ENCODE measurements around the gene MYO16.
A peak's percentile ranks its signal among the peaks of the same experiment; 100 is the strongest.
"Not testable (repeated sequence)": the region's sequence is repeated elsewhere in the genome, so short reads cannot be mapped to it uniquely, and the experiment has no call there.

The MYO16 gene

DNA sequence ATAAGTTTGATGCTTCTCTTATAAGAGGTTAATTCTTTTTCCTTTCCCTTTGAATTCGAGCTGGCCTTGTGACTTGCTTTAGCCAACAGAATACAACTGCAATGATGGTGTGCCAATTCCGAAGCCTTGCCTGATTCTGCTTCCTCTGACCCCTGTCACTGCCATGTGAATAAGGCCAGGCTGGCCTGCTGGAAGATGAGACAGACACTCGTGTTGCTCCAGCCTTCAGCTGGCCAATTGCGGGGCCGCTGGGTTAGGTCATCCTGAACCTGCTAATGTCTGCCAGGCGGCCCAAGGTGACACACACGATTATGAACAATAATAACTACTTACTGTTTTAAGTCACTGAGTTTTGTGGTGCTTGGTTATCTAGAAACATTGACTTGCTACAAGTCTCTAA lies 352.0 kb downstream of the MYO16 start:
- TF ChIP-seq POU2F2 (IDR thresholded peaks at IDR 0.05; ENCODE audit: low read depth, low read length) (no peak), POLR2AphosphoS5 (IDR thresholded peaks at IDR 0.05; ENCODE audit: low read depth, low read length) (no peak), SPI1 (IDR thresholded peaks at IDR 0.05; ENCODE audit: low read depth, low read length) (no peak), PAX5 (IDR thresholded peaks at IDR 0.05; ENCODE audit: insufficient read depth, low read length, severe bottlenecking) (no peak), TAF1 (IDR thresholded peaks at IDR 0.05; ENCODE audit: low read depth, low read length) (no peak), POLR2A (IDR thresholded peaks at IDR 0.05; ENCODE audit: low read depth, low read length) (no peak)
- FAIRE-seq (no peak), DNase-seq (ENCODE audit: insufficient read length, low spot score) (no peak)

DNA sequence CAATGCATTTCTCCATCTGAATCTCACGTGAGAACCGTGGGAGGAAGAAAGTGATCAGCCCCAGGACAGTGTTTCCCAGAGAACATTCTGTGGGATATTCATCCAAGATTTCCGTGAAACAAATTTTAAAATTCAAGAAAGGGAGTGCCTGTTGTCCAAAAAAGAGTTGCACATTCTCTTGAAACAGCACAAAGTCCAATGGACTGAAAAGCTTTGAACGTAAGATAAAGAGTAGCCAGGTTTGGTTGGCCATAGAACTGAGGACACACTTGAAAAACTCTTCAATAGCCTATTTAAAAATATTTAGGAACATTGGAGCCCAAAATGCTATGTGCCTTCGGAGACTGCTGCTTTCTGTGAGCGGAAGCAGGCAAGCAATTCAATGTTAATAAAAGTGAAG lies 353.9 kb downstream of the MYO16 start:
- DNase-seq (ENCODE audit: insufficient read length, low spot score) (no peak), FAIRE-seq (no peak)
- TF ChIP-seq PAX5 (IDR thresholded peaks at IDR 0.05; ENCODE audit: insufficient read depth, low read length, severe bottlenecking) (no peak), SPI1 (IDR thresholded peaks at IDR 0.05; ENCODE audit: low read depth, low read length) (no peak)

DNA sequence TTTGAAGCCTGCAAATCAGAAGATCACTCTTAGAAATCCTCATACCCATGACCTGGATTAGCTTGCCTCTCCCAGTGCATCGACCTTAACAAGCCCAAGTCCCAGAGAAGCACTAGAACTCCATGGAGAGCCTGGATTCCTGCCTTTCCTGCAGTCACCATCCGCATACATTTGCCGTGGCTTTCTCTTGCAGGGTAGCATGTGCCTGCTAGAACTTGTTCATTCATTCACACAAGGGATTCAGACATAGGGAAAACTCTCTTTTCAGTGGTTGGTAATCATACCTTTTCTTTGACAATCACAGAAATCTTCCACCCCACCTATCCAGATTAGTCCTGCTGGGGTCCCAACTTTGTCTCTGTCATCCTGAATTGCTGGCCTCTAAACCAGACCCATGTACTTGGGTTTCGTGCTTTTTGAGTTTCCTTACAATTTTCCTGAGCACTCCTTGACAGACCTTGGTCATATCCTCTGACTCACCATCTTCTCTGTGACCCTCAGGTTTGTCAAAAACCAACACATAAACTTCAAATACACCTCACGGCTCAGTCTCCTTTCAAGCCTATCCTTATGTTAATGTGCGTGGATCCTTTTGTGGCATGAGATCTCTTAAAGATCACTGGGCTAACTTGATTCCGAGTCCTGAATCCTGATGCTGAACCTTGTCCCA lies 355.0 kb downstream of the MYO16 start:
- FAIRE-seq, result no peak
- DNase-seq (ENCODE audit: insufficient read length, low spot score), result no peak
- no peak for TF ChIP-seq SPI1 (IDR thresholded peaks at IDR 0.05; ENCODE audit: low read depth, low read length)
- no peak for TF ChIP-seq TAF1 (IDR thresholded peaks at IDR 0.05; ENCODE audit: low read depth, low read length)
- no peak for TF ChIP-seq POLR2AphosphoS5 (IDR thresholded peaks at IDR 0.05; ENCODE audit: low read depth, low read length)
- TF ChIP-seq PAX5 (IDR thresholded peaks at IDR 0.05; ENCODE audit: insufficient read depth, low read length, severe bottlenecking), result no peak
- no peak for TF ChIP-seq POU2F2 (IDR thresholded peaks at IDR 0.05; ENCODE audit: low read depth, low read length)
- no peak for TF ChIP-seq POLR2A (IDR thresholded peaks at IDR 0.05; ENCODE audit: low read depth, low read length)

DNA sequence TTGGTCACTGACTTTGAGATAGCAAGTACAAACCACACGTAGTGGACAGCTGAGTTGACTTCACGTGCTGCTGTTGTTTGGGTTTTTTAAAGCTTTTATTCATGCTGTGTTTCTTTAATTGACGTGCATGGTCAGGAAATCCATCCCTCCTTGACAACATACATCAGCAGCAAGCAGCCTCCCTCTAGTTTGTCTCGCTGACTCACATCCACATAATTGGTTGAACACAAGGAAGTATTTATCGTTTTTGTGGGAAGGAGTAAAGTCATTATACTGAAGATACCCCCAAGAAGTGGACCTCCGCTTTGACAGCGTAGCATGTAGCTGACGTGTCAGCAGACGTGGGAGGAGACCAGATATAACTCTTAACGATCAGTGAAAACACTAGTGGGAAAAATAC lies 355.8 kb downstream of the MYO16 start:
- FAIRE-seq (no peak), DNase-seq (ENCODE audit: insufficient read length, low spot score) (no peak)
- TF ChIP-seq POU2F2 (IDR thresholded peaks at IDR 0.05; ENCODE audit: low read depth, low read length) (no peak), SPI1 (IDR thresholded peaks at IDR 0.05; ENCODE audit: low read depth, low read length) (no peak), POLR2AphosphoS5 (IDR thresholded peaks at IDR 0.05; ENCODE audit: low read depth, low read length) (no peak), TAF1 (IDR thresholded peaks at IDR 0.05; ENCODE audit: low read depth, low read length) (no peak), PAX5 (IDR thresholded peaks at IDR 0.05; ENCODE audit: insufficient read depth, low read length, severe bottlenecking) (no peak), POLR2A (IDR thresholded peaks at IDR 0.05; ENCODE audit: low read depth, low read length) (no peak)

DNA sequence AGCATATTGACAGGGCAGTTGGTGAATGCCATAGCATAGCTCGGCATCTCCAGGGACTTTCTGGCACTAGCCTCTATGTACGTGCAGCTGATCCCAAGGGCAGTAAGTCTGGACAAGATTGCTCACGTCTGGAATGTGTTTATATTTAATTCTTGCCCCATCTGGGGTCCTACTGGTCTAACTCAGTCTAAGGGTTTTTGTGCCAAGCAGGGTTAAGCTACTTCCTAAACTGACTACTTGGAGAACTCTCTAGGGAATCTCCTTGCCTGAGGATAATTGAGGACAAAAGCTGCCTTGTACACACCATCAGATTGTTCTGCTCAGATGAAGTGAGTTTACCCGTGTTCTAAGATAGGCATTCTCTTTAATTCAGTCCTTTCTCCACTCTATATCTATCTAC lies 358.1 kb downstream of the MYO16 start:
- no peak for DNase-seq (ENCODE audit: insufficient read length, low spot score)
- TF ChIP-seq POLR2A (IDR thresholded peaks at IDR 0.05; ENCODE audit: low read depth, low read length) (no peak), POLR2AphosphoS5 (IDR thresholded peaks at IDR 0.05; ENCODE audit: low read depth, low read length) (no peak), PAX5 (IDR thresholded peaks at IDR 0.05; ENCODE audit: insufficient read depth, low read length, severe bottlenecking) (no peak), SPI1 (IDR thresholded peaks at IDR 0.05; ENCODE audit: low read depth, low read length) (no peak), TAF1 (IDR thresholded peaks at IDR 0.05; ENCODE audit: low read depth, low read length) (no peak), POU2F2 (IDR thresholded peaks at IDR 0.05; ENCODE audit: low read depth, low read length) (no peak)
- no peak for FAIRE-seq

DNA sequence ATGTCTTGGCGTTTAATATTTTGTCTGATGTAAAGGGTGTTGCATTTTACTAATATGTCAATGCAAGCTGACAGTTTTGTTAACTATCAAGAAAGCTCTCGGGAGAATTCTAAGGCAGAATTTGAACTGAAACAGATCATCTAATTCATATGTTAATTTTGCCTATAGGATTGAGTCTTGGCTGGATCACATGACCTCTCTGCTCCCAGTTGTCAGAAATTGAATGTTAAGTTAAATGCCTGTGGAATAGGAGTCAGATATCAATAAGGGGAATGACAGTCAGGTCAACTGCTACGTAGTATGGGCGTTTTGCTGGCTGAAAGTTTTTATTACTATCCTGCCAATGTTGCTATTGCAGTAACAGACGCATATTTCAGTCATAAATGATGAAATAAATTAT lies 358.5 kb downstream of the MYO16 start:
- DNase-seq (ENCODE audit: insufficient read length, low spot score), result no peak
- no peak for FAIRE-seq
- no peak for TF ChIP-seq PAX5 (IDR thresholded peaks at IDR 0.05; ENCODE audit: insufficient read depth, low read length, severe bottlenecking)

DNA sequence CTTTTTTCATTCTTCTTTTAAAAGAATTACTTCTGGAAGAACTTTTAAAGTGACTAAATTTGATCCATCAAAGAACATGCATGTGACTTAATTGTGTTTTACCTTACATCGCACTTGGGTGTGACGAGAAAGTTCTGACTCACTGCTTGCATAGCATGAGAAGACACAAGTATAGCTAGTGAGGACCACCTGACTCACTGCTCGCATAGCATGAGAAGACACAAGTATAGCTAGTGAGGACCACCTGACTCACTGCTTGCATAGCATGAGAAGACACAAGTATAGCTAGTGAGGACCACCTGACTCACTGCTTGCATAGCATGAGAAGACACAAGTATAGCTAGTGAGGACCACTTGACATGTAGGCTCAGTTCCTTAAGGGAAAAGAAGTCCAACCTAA lies 362.0 kb downstream of the MYO16 start:
- DNase-seq (ENCODE audit: insufficient read length, low spot score); FAIRE-seq: not testable (repeated sequence)

DNA sequence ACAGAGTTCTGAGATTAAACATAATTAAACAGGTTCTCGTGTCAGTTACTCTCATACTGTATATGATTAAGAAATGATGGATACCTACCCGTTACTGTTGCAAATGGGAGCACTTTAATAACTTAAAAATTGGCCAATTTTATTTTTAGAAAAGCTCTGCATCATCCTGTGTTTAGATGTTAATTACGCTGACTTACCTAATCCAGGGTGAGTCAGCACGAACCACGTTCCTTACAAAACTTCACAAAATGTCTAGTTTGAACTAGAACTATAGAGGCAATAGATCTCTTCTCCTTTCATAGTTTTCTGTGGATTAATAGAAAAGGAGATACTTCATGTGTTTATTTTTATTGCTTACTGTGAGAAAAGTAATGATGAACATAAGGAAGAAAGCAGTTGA lies 363.9 kb downstream of the MYO16 start:
- no peak for DNase-seq (ENCODE audit: insufficient read length, low spot score)
- FAIRE-seq, result no peak
- TF ChIP-seq TAF1 (IDR thresholded peaks at IDR 0.05; ENCODE audit: low read depth, low read length) (no peak), POLR2AphosphoS5 (IDR thresholded peaks at IDR 0.05; ENCODE audit: low read depth, low read length) (no peak), POLR2A (IDR thresholded peaks at IDR 0.05; ENCODE audit: low read depth, low read length) (no peak)

DNA sequence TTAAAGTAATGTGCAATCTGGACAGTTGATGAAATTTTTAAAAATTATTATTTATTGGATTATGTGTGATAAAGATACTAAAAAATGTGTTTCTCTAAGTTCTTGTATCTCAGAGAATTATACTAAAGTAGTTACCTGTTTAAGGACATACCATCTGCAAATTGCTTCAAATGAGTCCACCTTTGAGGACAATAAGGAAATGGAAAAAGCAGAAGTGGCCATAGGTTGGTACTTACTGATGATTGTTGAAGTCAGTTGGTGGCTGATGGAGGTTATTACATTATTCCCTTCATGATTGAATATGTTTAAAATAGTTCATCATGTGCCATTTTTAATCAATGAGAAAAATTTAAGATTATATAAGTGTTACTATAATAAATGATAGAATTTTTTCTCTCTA lies 367.0 kb downstream of the MYO16 start:
- DNase-seq (ENCODE audit: insufficient read length, low spot score) (no peak), FAIRE-seq (no peak)

DNA sequence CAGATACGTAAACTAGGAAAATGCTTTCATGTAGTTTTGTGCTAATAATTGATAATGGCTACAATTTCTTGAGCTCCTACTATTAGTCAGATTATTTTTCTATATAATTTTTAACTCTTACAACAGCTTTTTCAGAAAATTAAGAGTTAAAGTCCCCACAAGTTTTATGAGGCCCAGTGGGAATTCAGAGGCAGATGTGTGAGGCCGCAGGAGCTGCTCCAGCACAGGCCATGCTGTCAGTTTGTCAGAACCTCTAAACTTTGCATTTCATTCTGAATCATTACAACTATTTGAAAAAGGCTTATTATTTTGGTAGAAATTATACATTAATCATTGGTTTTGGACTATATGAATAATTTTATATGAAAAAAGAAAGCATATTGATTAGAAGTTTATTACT lies 370.8 kb downstream of the MYO16 start:
- DNase-seq (ENCODE audit: insufficient read length, low spot score) (no peak), FAIRE-seq (no peak)
- TF ChIP-seq SPI1 (IDR thresholded peaks at IDR 0.05; ENCODE audit: low read depth, low read length) (no peak), POU2F2 (IDR thresholded peaks at IDR 0.05; ENCODE audit: low read depth, low read length) (no peak), POLR2A (IDR thresholded peaks at IDR 0.05; ENCODE audit: low read depth, low read length) (no peak), POLR2AphosphoS5 (IDR thresholded peaks at IDR 0.05; ENCODE audit: low read depth, low read length) (no peak), TAF1 (IDR thresholded peaks at IDR 0.05; ENCODE audit: low read depth, low read length) (no peak), PAX5 (IDR thresholded peaks at IDR 0.05; ENCODE audit: insufficient read depth, low read length, severe bottlenecking) (no peak)

More for the DNA sequence above, 367.0 kb downstream of the MYO16 start:
- no peak for TF ChIP-seq TAF1 (IDR thresholded peaks at IDR 0.05; ENCODE audit: low read depth, low read length)
- TF ChIP-seq SPI1 (IDR thresholded peaks at IDR 0.05; ENCODE audit: low read depth, low read length), result 0 out of 2 replicates have a peak, but pooled peaks have one; percentile 13

DNA sequence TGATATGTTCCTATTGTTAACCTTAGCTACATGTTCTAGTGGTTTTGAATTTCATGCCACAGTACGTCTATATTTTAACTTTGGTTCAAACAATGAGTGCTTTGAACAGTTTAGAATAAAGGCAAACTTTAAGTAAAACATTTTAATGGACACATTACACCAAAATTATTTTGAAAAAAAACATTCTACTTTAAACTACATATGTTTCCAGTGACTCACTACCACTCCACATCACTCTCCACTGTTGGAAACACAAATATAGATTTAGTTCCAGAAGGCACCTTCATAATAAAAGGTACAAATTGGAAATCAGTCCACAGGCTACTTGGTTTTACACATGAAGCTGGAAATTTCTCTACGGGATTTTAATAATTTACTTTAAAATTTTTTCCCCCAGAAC lies 373.5 kb downstream of the MYO16 start:
- DNase-seq (ENCODE audit: insufficient read length, low spot score), result no peak
- FAIRE-seq, result no peak

More for the DNA sequence above, 373.5 kb downstream of the MYO16 start:
- TF ChIP-seq SPI1 (IDR thresholded peaks at IDR 0.05; ENCODE audit: low read depth, low read length) (no peak), POLR2A (IDR thresholded peaks at IDR 0.05; ENCODE audit: low read depth, low read length) (no peak), PAX5 (IDR thresholded peaks at IDR 0.05; ENCODE audit: insufficient read depth, low read length, severe bottlenecking) (no peak), POU2F2 (IDR thresholded peaks at IDR 0.05; ENCODE audit: low read depth, low read length) (no peak), POLR2AphosphoS5 (IDR thresholded peaks at IDR 0.05; ENCODE audit: low read depth, low read length) (no peak), TAF1 (IDR thresholded peaks at IDR 0.05; ENCODE audit: low read depth, low read length) (no peak)

Measured in GM12891 (cell line).